ENCODE results near the gene CELSR1. TPM values are rescaled to one million over a fixed set of nuclear protein-coding genes. Genes with fewer than 3 reads are reported as not detected.

CELSR1 gene
- polyA plus RNA-seq, 1 experiment, result 0.14 TPM

GRCh38 chr22:46567471-46567870 lies 30.1 kb upstream of the CELSR1 start:
- Histone ChIP-seq H3K27ac (ENCODE audit: low read depth, low read length) (no peak overlapping the region), H3K4me3 (ENCODE audit: low read depth, low read length) (no peak overlapping the region), H3K27me3 (ENCODE audit: control insufficient read depth, insufficient read depth, low read length) (peaks cover 5% of the 10 kb centered on the region), H3K9me3 (ENCODE audit: control insufficient read depth, insufficient read depth, low read length) (peaks cover 13% of the 10 kb centered on the region)
- no peak for TF ChIP-seq CTCF (IDR thresholded peaks at IDR 0.05; ENCODE audit: low read depth, low read length)
- DNase-seq (ENCODE audit: low read depth, low spot score), result no peak
- ChIA-PET CTCF (no interaction called here), POLR2A (no interaction called here)

DNA sequence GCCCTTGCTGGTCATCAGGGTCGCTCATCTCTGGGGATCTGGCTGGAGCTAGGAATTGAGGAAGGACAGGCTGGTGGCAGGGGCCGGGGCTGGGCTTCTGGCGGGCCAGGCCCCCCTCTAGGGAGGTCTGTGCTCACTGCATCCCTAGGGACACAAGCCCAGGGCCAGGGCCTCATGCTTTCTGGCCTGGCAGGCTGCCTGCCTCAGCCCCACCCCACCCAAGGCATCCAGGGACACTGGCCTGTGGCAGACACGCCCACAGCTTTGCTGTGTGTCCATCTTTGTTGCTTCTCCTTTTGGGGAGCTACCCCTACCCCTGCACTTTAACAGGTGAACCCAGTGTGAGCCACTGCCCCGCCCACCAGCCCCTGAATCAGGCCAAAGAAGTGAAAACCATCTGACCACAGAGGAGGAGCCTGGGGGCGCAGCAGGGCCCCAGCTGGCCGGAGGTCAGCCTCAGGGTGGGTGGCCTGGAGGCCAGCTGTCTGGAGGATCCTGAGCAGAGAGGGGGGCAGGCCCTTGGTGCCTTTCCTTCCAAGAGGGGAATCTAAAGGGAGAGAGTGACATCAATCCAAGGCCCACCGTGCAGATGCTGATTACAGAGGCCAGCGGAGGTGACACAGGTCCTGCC lies 26.8 kb upstream of the CELSR1 start:
- ChIA-PET CTCF (interaction anchor here (0.6 to 2.3 kb wide), 16 partner anchors 8 to 615 kb away, joined by 3 to 17 read pairs (median 4); no protein-coding TSS in a partner anchor), POLR2A (interaction anchor here (0.6 kb wide), 1 partner anchor 77 kb away, joined by 3 read pairs; no protein-coding TSS in a partner anchor)
- no peaks in the 10 kb centered on the region for H3K27me3 ChIP-seq (ENCODE audit: control insufficient read depth, insufficient read depth, low read length)
- no peaks in the 10 kb centered on the region; the same call in 1 of the 2 replicates for H3K9me3 ChIP-seq (ENCODE audit: control insufficient read depth, insufficient read depth, low read length)
- no peak overlapping the region for H3K27ac ChIP-seq (ENCODE audit: low read depth, low read length)
- DNase-seq (ENCODE audit: low read depth, low spot score), result no peak
- TF ChIP-seq CTCF (IDR thresholded peaks at IDR 0.05; ENCODE audit: low read depth, low read length), result no peak
- H3K4me3 ChIP-seq (ENCODE audit: low read depth, low read length), result no peak overlapping the region

DNA sequence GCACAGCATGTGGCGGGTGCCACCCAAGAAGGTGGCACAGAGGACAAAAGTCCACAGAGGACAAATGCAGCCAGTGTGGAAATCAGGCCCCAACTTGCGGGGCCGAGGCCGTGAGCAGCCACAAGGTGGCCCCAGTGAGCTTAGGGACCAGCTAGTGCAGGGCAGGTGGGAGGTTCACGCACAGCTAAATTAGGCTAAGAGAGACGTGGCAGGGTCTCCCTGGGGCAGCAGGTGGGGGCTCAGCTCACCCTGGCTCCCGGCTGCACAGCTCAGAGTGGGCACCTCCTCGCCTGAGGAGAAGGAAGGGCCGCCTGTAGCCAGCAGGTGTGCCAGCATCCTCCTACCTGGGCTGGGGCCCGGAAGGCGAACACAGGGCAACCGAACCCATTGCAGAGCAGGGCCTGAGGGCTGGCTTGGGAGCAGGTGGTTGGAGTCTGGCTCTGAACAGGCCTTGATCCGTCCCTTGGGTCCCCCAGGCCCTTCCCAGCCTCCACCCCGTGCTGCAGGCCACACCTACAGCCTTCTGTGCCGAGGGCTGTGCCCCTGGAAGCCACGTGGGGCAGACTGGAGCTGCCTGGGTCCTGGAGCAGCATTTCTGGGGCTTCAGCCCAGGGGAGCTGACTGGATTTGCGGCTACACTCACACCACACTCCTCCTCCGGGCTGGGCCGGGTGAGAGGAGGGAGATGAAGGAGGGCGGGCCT lies 26.1 kb upstream of the CELSR1 start:
- DNase-seq (ENCODE audit: low read depth, low spot score), result no peak
- ChIA-PET POLR2A (interaction anchor here (0.6 kb wide), 1 partner anchor 77 kb away, joined by 3 read pairs; no protein-coding TSS in a partner anchor), CTCF (interaction anchor here (0.6 to 2.3 kb wide), 34 partner anchors 7 to 615 kb away, joined by 3 to 17 read pairs (median 4); no protein-coding TSS in a partner anchor)
- Histone ChIP-seq H3K9me3 (ENCODE audit: control insufficient read depth, insufficient read depth, low read length) (no peaks in the 10 kb centered on the region; the same call in 1 of the 2 replicates), H3K4me3 (ENCODE audit: low read depth, low read length) (no peak overlapping the region), H3K27me3 (ENCODE audit: control insufficient read depth, insufficient read depth, low read length) (no peaks in the 10 kb centered on the region), H3K27ac (ENCODE audit: low read depth, low read length) (no peak overlapping the region)
- peak; percentile 75 for TF ChIP-seq CTCF (IDR thresholded peaks at IDR 0.05; ENCODE audit: low read depth, low read length)

- peaks cover 4% of the 10 kb centered on the region for H3K27me3 ChIP-seq (ENCODE audit: control insufficient read depth, insufficient read depth, low read length)
- H3K9me3 ChIP-seq (ENCODE audit: control insufficient read depth, insufficient read depth, low read length), result peaks cover 13% of the 10 kb centered on the region
- no peak overlapping the region for H3K27ac ChIP-seq (ENCODE audit: low read depth, low read length)
- no peak for TF ChIP-seq CTCF (IDR thresholded peaks at IDR 0.05; ENCODE audit: low read depth, low read length)
- ChIA-PET POLR2A (no interaction called here), CTCF (interaction anchor here (1.7 kb wide), 1 partner anchor 11 kb away, joined by 3 read pairs; no protein-coding TSS in a partner anchor)
- H3K4me3 ChIP-seq (ENCODE audit: low read depth, low read length), result no peak overlapping the region
- no peak for DNase-seq (ENCODE audit: low read depth, low spot score)
Measured at GRCh38 chr22:46561435-46561905, 24.1 kb upstream of the CELSR1 start.

All from AG04450 (cell line).